GM19240 (cell line): Measurements from ENCODE around the gene RAB18.
"Not testable (repeated sequence)": the region's sequence is repeated elsewhere in the genome, so short reads cannot be mapped to it uniquely, and the experiment has no call there.

ENCODE experiments used
- DNase-seq: peaks from one replicate; pipeline ENCODE4 v3.0.0; 2011; ENCODE audit warnings: low spot score; ENCODE audit not compliant: insufficient read length

RAB18 gene

GRCh38 chr10:27542812-27543211 lies 38.7 kb downstream of the RAB18 start:
- DNase-seq, result no peak

GRCh38 chr10:27547047-27547446 lies 42.9 kb downstream of the RAB18 start:
- DNase-seq, result no peak

DNA sequence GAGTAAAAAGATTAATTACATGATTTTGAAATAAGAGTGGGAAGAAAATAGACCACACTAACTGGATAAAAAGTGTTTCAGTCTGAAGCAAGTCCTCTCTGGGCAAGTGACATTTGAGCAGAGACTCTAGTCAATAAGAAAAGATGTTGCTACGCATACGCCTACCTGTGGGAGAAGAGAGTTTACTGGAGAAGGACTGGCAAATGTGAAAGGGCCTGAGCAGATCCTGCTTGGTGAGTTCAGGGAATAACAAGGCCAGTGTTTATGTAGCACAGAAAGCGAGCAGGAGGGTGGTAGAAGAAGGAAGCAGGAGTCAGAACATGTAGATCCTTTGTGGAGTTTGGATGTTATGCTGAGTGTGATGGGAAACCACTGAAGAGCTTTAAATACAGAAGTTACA lies 43.4 kb downstream of the RAB18 start:
- no peak for DNase-seq

- DNase-seq, result no peak
These were observed 46.7 kb downstream of the RAB18 start for GRCh38 chr10:27550823-27551222.

GRCh38 chr10:27558612-27559020 lies 54.5 kb downstream of the RAB18 start:
- DNase-seq, result no peak

DNA sequence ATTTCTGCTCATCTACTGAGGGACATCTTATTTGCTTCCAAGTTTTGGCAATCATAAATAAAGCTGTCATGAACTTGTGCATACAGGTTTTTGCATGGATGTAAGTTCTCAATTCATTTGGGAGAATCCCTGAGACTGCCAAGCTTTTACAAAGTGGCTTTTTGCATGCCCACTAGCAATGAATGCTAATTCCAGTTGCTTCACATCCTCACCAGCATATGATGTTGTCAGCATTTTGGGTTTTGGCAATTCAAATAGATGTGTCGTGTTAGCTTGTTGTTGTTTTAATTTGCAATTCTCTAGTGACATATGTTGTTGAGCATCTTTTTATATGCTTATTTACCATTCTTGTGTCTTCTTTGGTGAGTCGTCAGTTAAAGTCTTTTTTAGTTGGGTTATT lies 57.2 kb downstream of the RAB18 start:
- no peak for DNase-seq

DNA sequence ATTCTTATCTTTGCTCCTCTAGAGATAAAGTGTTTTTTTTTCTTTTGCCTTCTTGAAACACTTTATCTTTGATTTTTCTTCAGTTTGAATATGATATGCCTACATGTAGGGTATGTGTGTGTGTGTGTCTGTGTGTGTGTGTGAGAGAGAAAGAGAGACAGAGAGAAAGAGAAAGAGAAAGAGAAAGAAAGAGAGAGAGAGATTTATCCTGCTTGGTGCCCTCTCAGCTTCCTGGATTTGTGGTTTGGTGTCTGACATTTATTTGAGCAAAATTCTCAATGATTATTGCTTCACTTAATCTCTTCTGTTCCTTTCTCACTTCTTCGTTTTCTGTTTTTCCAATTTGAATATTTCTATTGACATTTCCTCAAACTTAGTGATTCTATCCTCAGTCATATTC lies 60.3 kb downstream of the RAB18 start:
- DNase-seq, result no peak

- DNase-seq, result no peak
These were observed 60.8 kb downstream of the RAB18 start for GRCh38 chr10:27564880-27565279.

DNA sequence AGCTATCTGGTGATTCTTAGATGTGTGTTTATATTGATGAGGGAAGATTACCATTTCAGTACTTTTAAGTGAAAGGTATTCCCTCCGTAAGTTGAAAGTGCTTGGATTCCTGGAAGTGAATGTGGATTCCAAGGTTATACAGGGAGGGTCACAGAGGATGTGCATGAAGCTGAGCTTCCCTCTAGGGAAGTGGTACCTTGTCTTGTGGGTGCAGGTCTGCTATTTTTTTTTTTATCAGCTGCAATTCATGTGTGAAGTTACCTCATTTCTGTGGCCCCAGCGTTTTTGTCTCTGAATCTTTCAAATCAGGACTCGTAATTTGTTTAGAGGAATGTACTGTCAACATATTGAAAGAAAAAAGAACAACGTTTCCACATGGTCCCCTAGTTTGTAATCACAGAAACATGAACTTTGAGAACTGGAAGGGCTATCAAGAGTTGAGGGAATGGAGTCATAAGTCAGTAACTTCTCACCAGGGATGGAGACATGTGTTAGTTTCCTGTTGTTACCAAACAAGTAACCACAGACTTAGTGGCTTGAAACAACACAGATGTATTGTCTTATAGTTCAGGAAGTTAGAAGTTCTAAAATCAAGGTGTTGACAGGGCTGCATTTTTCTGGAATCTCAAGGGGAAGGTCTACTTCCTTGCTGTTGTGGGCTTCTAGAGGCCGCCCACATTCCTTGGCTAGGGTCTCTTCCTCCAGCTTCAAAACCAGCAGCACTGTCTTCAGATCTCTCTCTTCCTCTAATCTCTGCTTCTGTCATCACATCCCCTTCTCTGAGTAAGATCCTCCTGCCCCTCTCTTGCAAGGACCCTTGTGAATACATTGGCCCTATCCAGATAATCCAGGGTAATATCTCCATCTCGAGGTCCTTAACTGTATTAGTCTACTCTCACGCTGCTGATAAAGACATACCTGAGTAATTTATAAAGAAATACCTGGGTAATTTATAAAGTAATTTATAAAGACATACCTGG lies 64.4 kb downstream of the RAB18 start:
- DNase-seq, result no peak

DNA sequence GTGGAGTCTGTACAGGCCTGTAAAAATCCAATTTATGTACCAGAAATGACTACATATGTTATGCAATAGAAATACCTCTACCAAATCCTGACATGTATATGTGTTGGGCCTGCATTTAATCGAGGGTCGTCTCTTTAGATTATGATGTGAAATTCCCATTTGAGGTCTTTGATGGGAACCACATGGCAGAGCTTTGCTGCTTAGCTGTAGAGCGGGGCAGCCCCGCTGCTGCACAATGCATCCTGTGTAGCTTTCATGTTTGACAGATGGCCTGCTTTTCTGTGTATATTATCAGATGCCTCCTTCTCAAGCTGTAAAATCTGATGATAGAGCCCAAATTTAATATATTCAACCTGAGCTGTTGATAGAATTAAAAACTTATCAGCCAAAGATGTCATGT lies 65.8 kb downstream of the RAB18 start:
- no peak for DNase-seq

DNA sequence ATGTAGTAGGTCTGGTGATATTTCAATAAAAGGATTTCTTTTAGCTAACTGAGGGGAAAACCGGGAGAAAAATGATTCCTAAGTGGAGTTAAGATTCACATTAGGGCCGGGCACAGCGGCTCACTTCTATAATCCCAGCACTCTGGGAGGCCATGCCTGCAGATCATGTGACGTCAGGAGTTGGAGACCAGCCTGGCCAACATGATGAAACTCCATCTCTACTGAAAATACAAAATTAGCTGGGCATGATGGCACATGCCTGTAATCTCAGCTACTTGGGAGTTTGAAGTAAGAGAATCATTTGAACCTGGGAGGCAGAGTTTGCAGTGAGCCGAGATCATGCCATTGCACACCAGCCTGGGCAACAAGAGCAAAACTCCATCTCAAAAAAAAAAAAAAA lies 72.9 kb downstream of the RAB18 start:
- DNase-seq, result not testable (repeated sequence)

DNA sequence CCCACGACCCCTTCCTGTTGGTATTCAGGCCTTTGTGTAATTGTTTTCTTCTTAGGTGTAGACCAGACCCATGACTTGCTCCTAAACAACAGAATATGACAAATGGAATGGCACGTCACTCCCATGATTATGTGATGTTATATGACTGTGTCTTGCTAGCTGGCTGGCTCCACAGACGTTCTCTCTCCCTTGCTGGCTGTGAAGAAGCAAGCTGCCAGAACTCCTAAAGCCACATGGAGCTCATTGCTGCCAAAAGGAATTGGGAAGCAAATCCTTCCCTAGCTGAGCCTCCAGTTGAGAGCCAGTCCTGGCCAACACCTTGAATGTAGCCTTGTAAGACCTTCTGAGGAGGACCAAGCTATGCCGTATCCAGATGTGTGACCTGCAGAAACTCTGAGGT lies 74.2 kb downstream of the RAB18 start:
- no peak for DNase-seq

DNA sequence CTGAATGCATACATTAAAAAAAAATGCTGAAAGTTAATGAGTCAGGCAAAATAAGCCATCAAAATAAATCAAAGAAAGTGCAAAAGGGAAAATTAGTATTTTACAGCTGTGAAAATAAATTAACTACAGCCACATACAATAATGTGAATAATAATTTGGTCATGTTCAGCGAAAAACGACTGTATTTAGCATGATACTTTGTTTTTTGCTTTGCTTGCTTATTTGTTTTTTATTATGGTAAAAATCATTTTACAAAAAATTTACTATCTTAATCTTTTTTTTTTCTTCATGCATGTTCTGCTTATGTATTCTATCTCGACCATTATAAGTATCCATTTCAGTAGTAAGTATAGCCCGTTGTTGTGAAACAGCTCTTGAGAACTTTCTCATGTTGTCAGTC lies 77.1 kb downstream of the RAB18 start:
- DNase-seq, result no peak

GRCh38 chr10:27584302-27584701 lies 80.2 kb downstream of the RAB18 start:
- no peak for DNase-seq
